ENCODE results near the gene DPF3.
"Not testable (repeated sequence)": the region's sequence is repeated elsewhere in the genome, so short reads cannot be mapped to it uniquely, and the experiment has no call there.

DPF3 gene

GRCh38 chr14:72879431-72879830 lies 14.5 kb downstream of the DPF3 start:
- DNase-seq: no peak

GRCh38 chr14:72878746-72879145 lies 15.2 kb downstream of the DPF3 start:
- no peak for DNase-seq

GRCh38 chr14:72876710-72877063 lies 17.2 kb downstream of the DPF3 start:
- DNase-seq: no peak

GRCh38 chr14:72876005-72876709 lies 17.7 kb downstream of the DPF3 start:
- no peak for DNase-seq

- DNase-seq: not testable (repeated sequence)
Observed at GRCh38 chr14:72870878-72871277, 23.0 kb downstream of the DPF3 start.

GRCh38 chr14:72869407-72870329 lies 24.2 kb downstream of the DPF3 start:
- no peak for DNase-seq

- DNase-seq: no peak
Observed at GRCh38 chr14:72868500-72868899, 25.4 kb downstream of the DPF3 start.

- DNase-seq: no peak
Observed at GRCh38 chr14:72864712-72865365, 29.1 kb downstream of the DPF3 start.

GRCh38 chr14:72863216-72864006 lies 30.5 kb downstream of the DPF3 start:
- no peak for DNase-seq

GRCh38 chr14:72856530-72857266 lies 37.2 kb downstream of the DPF3 start:
- DNase-seq: no peak

- no peak for DNase-seq
Observed at GRCh38 chr14:72855913-72856312, 38.0 kb downstream of the DPF3 start.

GRCh38 chr14:72852194-72852593 lies 41.7 kb downstream of the DPF3 start:
- DNase-seq: no peak

- no peak for DNase-seq
Observed at GRCh38 chr14:72851635-72852034, 42.3 kb downstream of the DPF3 start.

- DNase-seq: no peak
Observed at GRCh38 chr14:72850360-72850759, 43.5 kb downstream of the DPF3 start.

- no peak for DNase-seq
Observed at GRCh38 chr14:72849222-72849621, 44.7 kb downstream of the DPF3 start.

- no peak for DNase-seq
Observed at GRCh38 chr14:72847721-72848120, 46.2 kb downstream of the DPF3 start.

- DNase-seq: no peak
Observed at GRCh38 chr14:72845683-72846082, 48.2 kb downstream of the DPF3 start.

GRCh38 chr14:72845196-72845595 lies 48.7 kb downstream of the DPF3 start:
- DNase-seq: no peak

- no peak for DNase-seq
Observed at GRCh38 chr14:72844524-72844923, 49.4 kb downstream of the DPF3 start.

GRCh38 chr14:72839753-72840607 lies 53.9 kb downstream of the DPF3 start:
- DNase-seq: no peak

GRCh38 chr14:72839351-72839750 lies 54.5 kb downstream of the DPF3 start:
- no peak for DNase-seq
